ENCODE results near the gene HASPIN.

DNA sequence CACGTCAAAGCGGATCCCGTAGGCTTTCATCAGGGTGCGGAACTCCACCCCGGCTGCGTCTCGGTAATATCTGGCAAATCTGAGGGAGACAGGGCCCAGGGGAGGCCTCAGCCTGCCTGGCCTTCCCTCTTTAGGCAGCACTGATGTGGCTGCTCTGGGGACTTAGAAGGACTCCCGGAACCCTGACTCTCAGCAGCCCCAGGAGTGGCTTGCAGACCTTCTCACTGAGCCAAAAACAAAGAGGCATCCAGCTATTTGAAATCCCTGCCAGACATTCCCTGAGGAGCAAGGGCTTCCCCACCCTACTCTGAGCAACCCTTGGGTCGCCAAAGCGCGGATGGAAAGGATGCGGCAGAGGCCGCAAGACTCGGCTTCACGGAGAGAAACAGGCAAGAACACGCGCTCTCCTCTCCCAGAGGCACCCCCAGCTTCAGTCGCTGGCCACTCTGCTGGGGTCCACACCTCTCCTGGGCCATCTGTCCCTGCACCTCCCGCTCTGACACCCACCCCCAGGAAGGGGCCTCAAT, 35.6 kb upstream of the HASPIN start:
- TF ChIP-seq CTCF (IDR thresholded peaks at IDR 0.05) (no peak), EZH2phosphoT487 (IDR thresholded peaks at IDR 0.05) (no peak)

All from neural progenitor cell (in vitro differentiated cells).